Measurements from ENCODE around the gene NIT2.

NIT2 gene

GRCh38 chr3:100334488-100335351, at the start of gene NIT2:
TSS of gene NIT2 (plus strand) at chr3:100334757. CDS start at chr3:100334792, 35 bp downstream.
- Mint-ChIP-seq H3K4me1 (peaks cover 19% of the 10 kb centered on the region), H3K4me3 (peak within 1 kb of the TSS; percentile 89), H3K36me3 (ENCODE audit: insufficient read depth) (peaks cover 5% of the 10 kb centered on the region), H3K27ac (ENCODE audit: low read depth) (peak within 1 kb of the TSS; percentile 92), H3K9me3 (no peaks in the 10 kb centered on the region), H3K27me3 (no peaks in the 10 kb centered on the region)
- DNase-seq (ENCODE audit: low spot score in 2 of 2) (peak; percentile 45 to 55), ATAC-seq (replicated peaks; ENCODE audit: extremely low read depth, poor library complexity, severe bottlenecking) (peak; percentile 92)

DNA sequence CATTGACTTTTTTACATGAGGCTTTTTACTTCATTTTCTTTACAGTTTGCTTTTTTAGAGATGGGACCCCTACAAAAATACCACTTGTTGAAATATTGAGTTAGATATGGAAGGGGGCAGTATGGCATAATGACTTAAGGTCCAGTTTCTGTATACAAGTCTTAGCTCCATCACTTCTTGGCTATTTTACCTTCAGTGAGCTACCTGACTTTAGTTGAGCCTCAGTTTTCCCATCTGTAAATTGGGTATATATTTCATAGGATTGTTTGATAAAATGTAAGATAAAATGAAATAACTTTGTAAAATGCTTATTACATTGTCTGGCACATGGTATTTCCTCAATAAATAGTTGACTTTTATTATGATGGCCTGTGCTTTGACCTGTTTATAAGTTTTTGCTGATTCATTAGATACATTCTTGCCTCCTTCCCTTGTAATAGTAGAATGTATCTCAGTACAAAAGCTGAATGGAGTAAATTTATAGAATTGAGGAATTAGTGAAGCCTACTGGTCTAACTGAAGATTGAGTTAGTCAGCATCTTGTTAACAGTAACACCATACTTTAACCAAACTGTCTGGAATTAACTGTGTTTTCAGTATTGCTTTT, 46.2 kb upstream of the NIT2 start:
- no peak for ATAC-seq (replicated peaks; ENCODE audit: extremely low read depth, poor library complexity, severe bottlenecking)
- no peak overlapping the region for H3K4me3 Mint-ChIP-seq
- peaks cover 29% of the 10 kb centered on the region for H3K36me3 Mint-ChIP-seq (ENCODE audit: insufficient read depth)
- no peaks in the 10 kb centered on the region for H3K27me3 Mint-ChIP-seq
- no peaks in the 10 kb centered on the region for H3K9me3 Mint-ChIP-seq
- no peak for DNase-seq (ENCODE audit: low spot score in 2 of 2)
- no peaks in the 10 kb centered on the region for H3K4me1 Mint-ChIP-seq
- H3K27ac Mint-ChIP-seq (ENCODE audit: low read depth), result no peak overlapping the region

DNA sequence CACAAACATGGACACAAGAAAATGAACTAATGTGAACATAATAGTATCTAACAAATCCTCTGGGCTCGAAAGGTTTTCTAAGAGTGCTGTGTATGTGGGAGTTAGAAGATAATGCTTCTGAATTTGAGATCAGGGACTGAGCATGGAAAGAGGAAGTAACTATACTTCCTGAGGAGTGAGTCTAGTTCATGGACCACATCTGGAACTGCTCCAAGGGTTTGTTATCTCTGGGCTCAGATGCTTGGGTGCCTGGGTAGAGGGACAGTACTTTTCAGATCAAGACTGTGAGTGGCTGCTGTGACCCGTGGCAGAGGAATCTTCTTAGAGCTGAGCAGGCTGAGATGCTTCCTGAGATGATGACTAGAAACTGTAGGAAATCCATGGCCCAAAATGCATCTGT, 45.2 kb upstream of the NIT2 start:
- ATAC-seq (replicated peaks; ENCODE audit: extremely low read depth, poor library complexity, severe bottlenecking), result no peak
- no peak overlapping the region for H3K4me3 Mint-ChIP-seq
- no peak for DNase-seq (ENCODE audit: low spot score in 2 of 2)
- no peaks in the 10 kb centered on the region for H3K27me3 Mint-ChIP-seq
- peaks cover 29% of the 10 kb centered on the region for H3K36me3 Mint-ChIP-seq (ENCODE audit: insufficient read depth)
- no peaks in the 10 kb centered on the region for H3K9me3 Mint-ChIP-seq
- no peaks in the 10 kb centered on the region for H3K4me1 Mint-ChIP-seq
- H3K27ac Mint-ChIP-seq (ENCODE audit: low read depth), result peak overlapping the region; percentile 16

DNA sequence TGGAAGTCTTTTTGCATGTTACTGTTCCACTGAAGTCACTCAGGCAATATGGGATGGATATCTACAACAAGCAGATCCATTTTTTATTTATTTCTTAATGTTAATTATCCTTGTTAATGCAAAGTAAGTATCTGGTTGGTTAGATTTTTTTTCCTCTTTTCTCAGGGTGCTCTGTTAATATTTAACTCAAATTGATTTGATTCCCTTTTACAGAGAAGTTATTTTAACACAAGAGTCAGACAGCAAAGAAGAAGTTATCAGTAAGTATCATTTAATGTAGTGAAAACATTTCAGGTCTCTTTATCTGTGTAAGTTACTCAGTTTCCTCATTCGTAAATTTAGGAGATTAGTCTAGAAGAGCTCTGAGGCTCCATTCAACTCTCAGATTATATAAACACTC, 39.5 kb upstream of the NIT2 start:
- DNase-seq (ENCODE audit: low spot score in 2 of 2) (no peak), ATAC-seq (replicated peaks; ENCODE audit: extremely low read depth, poor library complexity, severe bottlenecking) (no peak)
- no peak overlapping the region for H3K4me3 Mint-ChIP-seq
- peaks cover 24% of the 10 kb centered on the region for H3K36me3 Mint-ChIP-seq (ENCODE audit: insufficient read depth)
- H3K9me3 Mint-ChIP-seq, result no peaks in the 10 kb centered on the region
- H3K27ac Mint-ChIP-seq (ENCODE audit: low read depth), result no peak overlapping the region
- H3K27me3 Mint-ChIP-seq, result no peaks in the 10 kb centered on the region
- H3K4me1 Mint-ChIP-seq, result no peaks in the 10 kb centered on the region

DNA sequence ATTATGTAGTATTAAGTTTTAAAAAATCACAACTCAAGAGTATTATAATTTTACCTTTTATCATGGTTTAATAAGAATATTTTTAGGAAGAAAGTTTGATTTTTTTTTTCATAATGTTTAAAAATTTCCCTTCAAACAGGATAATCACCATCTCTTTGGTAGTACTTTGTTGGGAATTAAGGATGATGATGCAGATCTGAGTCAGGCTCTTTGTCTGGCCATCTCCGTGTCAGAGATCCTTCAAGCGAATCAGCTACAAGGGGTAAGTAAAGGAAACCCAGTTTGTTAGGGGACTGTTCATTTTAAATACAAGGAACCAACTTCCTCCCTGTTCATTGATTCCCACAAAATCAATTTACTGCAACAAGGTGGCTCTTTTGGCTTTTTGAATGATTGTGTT, 36.8 kb upstream of the NIT2 start:
- no peaks in the 10 kb centered on the region for H3K27me3 Mint-ChIP-seq
- H3K4me1 Mint-ChIP-seq, result no peaks in the 10 kb centered on the region
- no peak overlapping the region for H3K27ac Mint-ChIP-seq (ENCODE audit: low read depth)
- H3K36me3 Mint-ChIP-seq (ENCODE audit: insufficient read depth), result peaks cover 36% of the 10 kb centered on the region
- DNase-seq (ENCODE audit: low spot score in 2 of 2), result no peak
- H3K4me3 Mint-ChIP-seq, result no peak overlapping the region
- no peaks in the 10 kb centered on the region for H3K9me3 Mint-ChIP-seq
- no peak for ATAC-seq (replicated peaks; ENCODE audit: extremely low read depth, poor library complexity, severe bottlenecking)

GRCh38 chr3:100299016-100299415, 35.5 kb upstream of the NIT2 start:
- Mint-ChIP-seq H3K27ac (ENCODE audit: low read depth) (no peak overlapping the region), H3K4me1 (no peaks in the 10 kb centered on the region), H3K9me3 (no peaks in the 10 kb centered on the region), H3K27me3 (no peaks in the 10 kb centered on the region), H3K4me3 (no peak overlapping the region), H3K36me3 (ENCODE audit: insufficient read depth) (peaks cover 42% of the 10 kb centered on the region)
- ATAC-seq (replicated peaks; ENCODE audit: extremely low read depth, poor library complexity, severe bottlenecking), result no peak
- no peak for DNase-seq (ENCODE audit: low spot score in 2 of 2)

- no peaks in the 10 kb centered on the region for H3K27me3 Mint-ChIP-seq
- no peak for DNase-seq (ENCODE audit: low spot score in 2 of 2)
- peaks cover 46% of the 10 kb centered on the region for H3K36me3 Mint-ChIP-seq (ENCODE audit: insufficient read depth)
Measured at GRCh38 chr3:100306695-100307094, 27.9 kb upstream of the NIT2 start.

DNA sequence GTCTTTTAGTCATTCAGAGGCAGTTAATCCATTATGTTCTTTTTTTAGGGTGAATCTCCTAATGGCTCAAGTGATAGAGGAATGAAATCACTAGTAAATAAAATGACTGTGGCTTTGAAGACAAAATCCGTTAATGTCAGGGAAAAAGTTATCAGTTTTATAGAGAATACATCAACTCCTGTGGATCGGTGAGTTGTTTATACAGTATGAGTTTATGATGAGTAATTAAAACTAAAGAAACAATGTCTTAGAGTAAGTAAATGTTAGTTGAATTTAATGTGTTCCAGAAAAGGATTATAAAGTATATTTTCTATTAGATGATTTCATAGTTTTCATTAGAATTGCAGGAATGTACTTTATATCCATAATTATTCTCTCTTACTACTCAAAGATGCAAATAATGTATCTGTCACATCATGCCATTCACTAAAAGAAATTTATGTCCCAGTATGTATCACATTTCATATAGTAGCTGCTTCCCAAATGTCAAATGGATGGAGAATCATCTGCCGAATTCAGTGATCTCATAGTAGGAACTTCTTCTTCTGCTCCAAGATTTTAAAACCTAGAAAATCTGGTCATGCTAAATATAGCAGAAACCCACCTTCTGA, 24.1 kb upstream of the NIT2 start:
- DNase-seq (ENCODE audit: low spot score in 2 of 2) (no peak), ATAC-seq (replicated peaks; ENCODE audit: extremely low read depth, poor library complexity, severe bottlenecking) (no peak)
- no peak overlapping the region for H3K27ac Mint-ChIP-seq (ENCODE audit: low read depth)
- no peaks in the 10 kb centered on the region for H3K4me1 Mint-ChIP-seq
- H3K4me3 Mint-ChIP-seq, result no peak overlapping the region
- H3K9me3 Mint-ChIP-seq, result no peaks in the 10 kb centered on the region
- H3K27me3 Mint-ChIP-seq, result no peaks in the 10 kb centered on the region
- peaks cover 39% of the 10 kb centered on the region for H3K36me3 Mint-ChIP-seq (ENCODE audit: insufficient read depth)

More at GRCh38 chr3:100306695-100307094, 27.9 kb upstream of the NIT2 start:
- H3K4me3 Mint-ChIP-seq, result no peak overlapping the region
- no peaks in the 10 kb centered on the region for H3K9me3 Mint-ChIP-seq
- H3K4me1 Mint-ChIP-seq, result no peaks in the 10 kb centered on the region
- no peak overlapping the region for H3K27ac Mint-ChIP-seq (ENCODE audit: low read depth)
- ATAC-seq (replicated peaks; ENCODE audit: extremely low read depth, poor library complexity, severe bottlenecking), result no peak

DNA sequence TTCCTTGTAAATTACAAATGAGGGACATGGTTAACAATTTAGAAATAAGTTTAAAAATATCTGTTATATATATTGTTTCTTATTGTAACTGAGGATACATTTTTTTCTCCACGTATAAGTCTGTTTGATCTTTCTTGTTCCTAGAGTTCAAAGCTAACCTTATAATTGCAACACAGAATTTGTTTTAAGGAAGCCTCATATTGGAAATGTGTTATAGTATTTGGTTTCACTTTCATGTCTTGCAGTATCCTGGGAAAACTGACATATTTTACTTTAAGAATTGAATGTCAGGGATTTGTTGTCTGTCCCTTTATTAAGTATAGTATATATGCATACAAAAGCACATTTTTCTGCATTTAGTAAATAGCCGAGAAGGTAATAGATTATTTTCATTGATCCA, 23.5 kb upstream of the NIT2 start:
- Mint-ChIP-seq H3K27me3 (no peaks in the 10 kb centered on the region), H3K9me3 (no peaks in the 10 kb centered on the region), H3K4me1 (no peaks in the 10 kb centered on the region), H3K4me3 (no peak overlapping the region), H3K36me3 (ENCODE audit: insufficient read depth) (peaks cover 39% of the 10 kb centered on the region), H3K27ac (ENCODE audit: low read depth) (peak overlapping the region; percentile 32)
- DNase-seq (ENCODE audit: low spot score in 2 of 2) (no peak), ATAC-seq (replicated peaks; ENCODE audit: extremely low read depth, poor library complexity, severe bottlenecking) (no peak)

GRCh38 chr3:100316641-100317069, 17.9 kb upstream of the NIT2 start:
- peak; percentile 52 for ATAC-seq (replicated peaks; ENCODE audit: extremely low read depth, poor library complexity, severe bottlenecking)
- peak in 1 of 2 donors; percentile 27 for DNase-seq (ENCODE audit: low spot score in 2 of 2)
- no peaks in the 10 kb centered on the region for H3K27me3 Mint-ChIP-seq
- no peak overlapping the region for H3K4me3 Mint-ChIP-seq
- H3K36me3 Mint-ChIP-seq (ENCODE audit: insufficient read depth), result peaks cover 23% of the 10 kb centered on the region
- no peaks in the 10 kb centered on the region for H3K9me3 Mint-ChIP-seq
- H3K4me1 Mint-ChIP-seq, result peaks cover 4% of the 10 kb centered on the region
- no peak overlapping the region for H3K27ac Mint-ChIP-seq (ENCODE audit: low read depth)

DNA sequence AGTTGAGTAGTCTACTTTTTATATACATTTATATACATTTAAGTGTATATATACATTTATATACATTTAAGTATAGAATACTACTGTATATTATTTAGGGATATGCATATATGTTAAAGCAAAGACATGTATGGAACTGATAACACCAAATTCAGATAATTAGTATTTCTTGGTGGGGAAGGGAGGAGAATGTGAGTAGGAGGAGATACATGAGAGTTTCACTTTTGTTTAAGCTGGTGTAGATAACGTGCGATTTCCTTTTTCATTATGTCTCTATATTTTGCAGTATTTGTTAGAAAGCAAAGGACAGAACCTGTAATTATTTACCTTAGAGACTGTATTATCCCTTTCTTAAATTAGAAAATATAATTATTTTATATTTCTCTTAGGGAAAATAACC, 16.6 kb upstream of the NIT2 start:
- Mint-ChIP-seq H3K27me3 (no peaks in the 10 kb centered on the region), H3K4me3 (no peak overlapping the region), H3K9me3 (no peaks in the 10 kb centered on the region), H3K27ac (ENCODE audit: low read depth) (peak overlapping the region; percentile 3), H3K36me3 (ENCODE audit: insufficient read depth) (peaks cover 19% of the 10 kb centered on the region), H3K4me1 (peaks cover 4% of the 10 kb centered on the region)
- DNase-seq (ENCODE audit: low spot score in 2 of 2) (no peak), ATAC-seq (replicated peaks; ENCODE audit: extremely low read depth, poor library complexity, severe bottlenecking) (peak; percentile 43)

GRCh38 chr3:100319951-100320350, 14.6 kb upstream of the NIT2 start:
- no peak overlapping the region for H3K27ac Mint-ChIP-seq (ENCODE audit: low read depth)
- peaks cover 17% of the 10 kb centered on the region for H3K36me3 Mint-ChIP-seq (ENCODE audit: insufficient read depth)
- no peak overlapping the region for H3K4me3 Mint-ChIP-seq
- H3K4me1 Mint-ChIP-seq, result peaks cover 4% of the 10 kb centered on the region
- no peaks in the 10 kb centered on the region for H3K9me3 Mint-ChIP-seq
- no peak for ATAC-seq (replicated peaks; ENCODE audit: extremely low read depth, poor library complexity, severe bottlenecking)
- no peak for DNase-seq (ENCODE audit: low spot score in 2 of 2)
- no peaks in the 10 kb centered on the region for H3K27me3 Mint-ChIP-seq

GRCh38 chr3:100324044-100324443, 10.5 kb upstream of the NIT2 start:
- no peaks in the 10 kb centered on the region for H3K27me3 Mint-ChIP-seq
- no peak overlapping the region for H3K27ac Mint-ChIP-seq (ENCODE audit: low read depth)
- no peak for ATAC-seq (replicated peaks; ENCODE audit: extremely low read depth, poor library complexity, severe bottlenecking)
- no peak overlapping the region for H3K4me3 Mint-ChIP-seq
- H3K36me3 Mint-ChIP-seq (ENCODE audit: insufficient read depth), result peaks cover 21% of the 10 kb centered on the region
- no peaks in the 10 kb centered on the region for H3K4me1 Mint-ChIP-seq
- no peaks in the 10 kb centered on the region for H3K9me3 Mint-ChIP-seq
- DNase-seq (ENCODE audit: low spot score in 2 of 2), result no peak

Measured in central memory CD8-positive, alpha-beta T cell (primary cell).